GM19328 (cell line): ENCODE data around the gene ZGLP1.
"Not testable (repeated sequence)": the region's sequence is repeated elsewhere in the genome, so short reads cannot be mapped to it uniquely, and the experiment has no call there.

Experiments
- ATAC-seq: cut with Tn5 transposase; IDR thresholded peaks from one replicate; pipeline ENCODE4 v1.9.1; 2021; ENCODE audit warnings: mild to moderate bottlenecking, moderate library complexity; ENCODE audit not compliant: unreplicated experiment

ZGLP1 gene

DNA sequence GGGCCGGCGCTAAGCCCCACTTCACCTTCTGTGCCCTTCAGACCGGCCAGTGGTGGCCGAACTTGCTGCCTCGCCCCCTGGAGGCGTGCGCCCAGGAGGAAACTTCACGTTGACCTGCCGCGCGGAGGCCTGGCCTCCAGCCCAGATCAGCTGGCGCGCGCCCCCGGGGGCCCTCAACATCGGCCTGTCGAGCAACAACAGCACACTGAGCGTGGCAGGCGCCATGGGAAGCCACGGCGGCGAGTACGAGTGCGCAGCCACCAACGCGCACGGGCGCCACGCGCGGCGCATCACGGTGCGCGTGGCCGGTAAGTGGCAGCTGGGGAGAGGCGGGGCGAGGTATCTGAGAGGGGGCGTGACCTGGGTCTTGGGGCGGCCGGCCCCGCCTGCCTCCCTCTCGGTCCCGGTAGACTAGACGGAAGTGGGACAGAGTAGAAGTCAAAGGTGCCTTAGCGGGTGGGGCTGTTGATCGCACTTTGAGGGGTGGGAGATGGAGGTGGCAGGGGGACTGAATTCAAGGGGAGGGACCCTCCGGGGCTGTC lies 14.2 kb downstream of the ZGLP1 start:
- no peak for ATAC-seq

DNA sequence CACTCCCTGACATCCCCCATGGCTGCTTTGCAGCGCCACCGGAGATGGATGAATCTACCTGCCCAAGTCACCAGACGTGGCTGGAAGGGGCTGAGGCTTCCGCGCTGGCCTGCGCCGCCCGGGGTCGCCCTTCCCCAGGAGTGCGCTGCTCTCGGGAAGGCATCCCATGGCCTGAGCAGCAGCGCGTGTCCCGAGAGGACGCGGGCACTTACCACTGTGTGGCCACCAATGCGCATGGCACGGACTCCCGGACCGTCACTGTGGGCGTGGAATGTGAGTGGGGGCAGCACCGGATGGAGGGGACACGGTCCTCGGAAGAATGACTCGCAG lies 15.3 kb downstream of the ZGLP1 start:
- no peak for ATAC-seq

DNA sequence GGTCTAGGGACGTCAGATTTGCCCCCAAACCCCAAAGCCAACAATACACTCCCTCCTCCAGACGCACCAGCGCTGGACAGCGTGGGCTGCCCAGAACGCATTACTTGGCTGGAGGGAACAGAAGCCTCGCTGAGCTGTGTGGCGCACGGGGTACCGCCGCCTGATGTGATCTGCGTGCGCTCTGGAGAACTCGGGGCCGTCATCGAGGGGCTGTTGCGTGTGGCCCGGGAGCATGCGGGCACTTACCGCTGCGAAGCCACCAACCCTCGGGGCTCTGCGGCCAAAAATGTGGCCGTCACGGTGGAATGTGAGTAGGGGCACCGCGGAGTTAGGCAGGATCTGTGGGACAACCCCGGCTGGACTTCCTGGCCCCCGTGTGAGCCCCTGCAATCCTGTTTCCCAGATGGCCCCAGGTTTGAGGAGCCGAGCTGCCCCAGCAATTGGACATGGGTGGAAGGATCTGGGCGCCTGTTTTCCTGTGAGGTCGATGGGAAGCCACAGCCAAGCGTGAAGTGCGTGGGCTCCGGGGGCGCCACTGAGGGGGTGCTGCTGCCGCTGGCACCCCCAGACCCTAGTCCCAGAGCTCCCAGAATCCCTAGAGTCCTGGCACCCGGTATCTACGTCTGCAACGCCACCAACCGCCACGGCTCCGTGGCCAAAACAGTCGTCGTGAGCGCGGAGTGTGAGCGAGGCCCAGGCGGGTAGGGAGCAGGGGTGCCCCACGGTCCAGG lies 15.8 kb downstream of the ZGLP1 start:
- no peak for ATAC-seq

DNA sequence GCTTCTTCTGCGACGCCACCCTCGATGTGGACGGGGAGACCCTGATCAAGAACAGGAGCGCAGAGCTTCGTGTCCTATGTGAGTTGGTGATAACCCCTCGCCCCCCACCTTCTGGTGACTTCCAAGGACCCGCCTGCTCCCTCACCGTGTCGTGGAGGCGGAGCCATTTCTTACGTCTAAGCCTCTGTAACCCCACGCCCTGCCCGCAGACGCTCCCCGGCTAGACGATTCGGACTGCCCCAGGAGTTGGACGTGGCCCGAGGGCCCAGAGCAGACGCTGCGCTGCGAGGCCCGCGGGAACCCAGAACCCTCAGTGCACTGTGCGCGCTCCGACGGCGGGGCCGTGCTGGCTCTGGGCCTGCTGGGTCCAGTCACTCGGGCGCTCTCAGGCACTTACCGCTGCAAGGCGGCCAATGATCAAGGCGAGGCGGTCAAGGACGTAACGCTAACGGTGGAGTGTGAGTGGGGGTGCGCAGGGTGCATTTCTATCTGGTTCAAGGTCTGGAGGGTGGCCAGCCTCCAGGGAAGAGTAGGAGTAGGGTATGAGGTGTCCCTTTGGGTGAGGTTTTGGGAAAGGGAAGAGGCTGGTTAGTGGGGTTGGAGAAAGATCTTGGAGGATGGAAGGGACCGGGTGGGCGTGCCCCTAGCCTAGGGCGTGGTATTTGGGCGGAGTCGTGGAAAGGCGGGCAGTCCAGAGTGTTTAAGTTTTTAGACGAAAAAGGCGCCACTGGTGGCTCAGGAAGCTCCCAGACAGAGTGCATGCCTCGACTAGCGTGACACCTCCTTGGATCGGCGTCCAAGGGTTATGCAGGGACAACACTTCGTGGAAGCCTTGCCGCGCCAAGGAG lies 16.6 kb downstream of the ZGLP1 start:
- no peak for ATAC-seq

DNA sequence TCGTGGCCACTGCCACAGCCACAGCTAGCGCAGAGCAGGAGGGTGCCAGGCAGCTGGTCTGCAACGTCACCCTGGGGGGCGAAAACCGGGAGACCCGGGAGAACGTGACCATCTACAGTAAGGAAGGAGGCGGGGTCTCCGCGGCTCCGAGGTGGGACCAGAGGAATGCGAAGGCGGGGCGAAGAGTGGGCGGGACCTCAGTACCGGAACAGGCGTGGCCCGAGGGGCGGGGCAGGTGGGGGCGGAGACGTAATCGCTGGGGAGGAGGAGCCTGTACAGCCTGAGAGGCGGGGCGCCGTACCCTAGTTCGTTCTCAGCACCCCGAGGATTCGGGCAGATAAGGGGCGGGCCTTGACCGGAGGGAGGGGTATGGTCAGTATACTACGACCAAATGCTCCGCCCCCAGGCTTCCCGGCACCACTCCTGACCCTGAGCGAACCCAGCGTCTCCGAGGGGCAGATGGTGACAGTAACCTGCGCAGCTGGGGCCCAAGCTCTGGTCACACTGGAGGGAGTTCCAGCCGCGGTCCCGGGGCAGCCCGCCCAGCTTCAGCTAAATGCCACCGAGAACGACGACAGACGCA lies 17.3 kb downstream of the ZGLP1 start:
- ATAC-seq: peak; percentile 50

DNA sequence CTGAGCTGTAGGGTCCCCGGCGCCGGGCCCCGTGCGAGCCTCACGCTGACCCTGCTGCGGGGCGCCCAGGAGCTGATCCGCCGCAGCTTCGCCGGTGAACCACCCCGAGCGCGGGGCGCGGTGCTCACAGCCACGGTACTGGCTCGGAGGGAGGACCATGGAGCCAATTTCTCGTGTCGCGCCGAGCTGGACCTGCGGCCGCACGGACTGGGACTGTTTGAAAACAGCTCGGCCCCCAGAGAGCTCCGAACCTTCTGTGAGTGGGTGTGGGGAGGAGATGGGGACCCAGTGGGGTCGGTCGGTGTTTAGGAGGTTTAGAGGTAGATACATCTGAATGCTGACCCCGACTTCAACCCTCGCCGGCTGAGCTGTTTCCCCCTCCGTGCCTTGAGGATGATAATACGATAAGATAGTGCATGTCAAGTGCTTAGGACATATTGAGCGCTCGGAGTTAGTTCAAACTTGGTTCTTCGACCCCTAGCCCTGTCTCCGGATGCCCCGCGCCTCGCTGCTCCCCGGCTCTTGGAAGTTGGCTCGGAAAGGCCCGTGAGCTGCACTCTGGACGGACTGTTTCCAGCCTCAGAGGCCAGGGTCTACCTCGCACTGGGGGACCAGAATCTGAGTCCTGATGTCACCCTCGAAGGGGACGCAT lies 17.9 kb downstream of the ZGLP1 start:
- ATAC-seq: no peak

DNA sequence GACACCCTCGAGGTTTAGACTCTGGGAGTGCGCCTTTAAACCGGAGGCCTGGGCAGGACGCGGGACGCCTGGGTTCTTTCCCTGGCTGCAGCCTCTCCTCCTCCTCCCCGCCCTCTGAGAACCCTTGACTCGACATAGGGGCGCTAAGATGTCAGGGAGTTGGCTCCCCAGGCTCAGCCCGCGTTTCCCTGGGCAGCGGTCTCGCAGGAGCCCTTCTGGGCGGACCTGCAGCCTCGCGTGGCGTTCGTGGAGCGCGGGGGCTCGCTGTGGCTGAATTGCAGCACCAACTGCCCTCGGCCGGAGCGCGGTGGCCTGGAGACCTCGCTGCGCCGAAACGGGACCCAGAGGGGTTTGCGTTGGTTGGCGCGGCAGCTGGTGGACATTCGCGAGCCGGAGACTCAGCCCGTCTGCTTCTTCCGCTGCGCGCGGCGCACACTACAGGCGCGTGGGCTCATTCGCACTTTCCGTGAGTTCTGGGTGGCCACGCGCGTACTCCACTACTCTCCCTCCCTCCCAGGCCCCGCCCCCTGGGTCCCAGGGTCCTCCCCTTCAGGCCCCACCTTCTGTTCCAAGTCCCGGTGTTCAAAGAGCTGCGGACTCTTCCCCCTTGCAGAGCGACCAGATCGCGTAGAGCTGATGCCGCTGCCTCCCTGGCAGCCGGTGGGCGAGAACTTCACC lies 18.6 kb downstream of the ZGLP1 start:
- no peak for ATAC-seq

DNA sequence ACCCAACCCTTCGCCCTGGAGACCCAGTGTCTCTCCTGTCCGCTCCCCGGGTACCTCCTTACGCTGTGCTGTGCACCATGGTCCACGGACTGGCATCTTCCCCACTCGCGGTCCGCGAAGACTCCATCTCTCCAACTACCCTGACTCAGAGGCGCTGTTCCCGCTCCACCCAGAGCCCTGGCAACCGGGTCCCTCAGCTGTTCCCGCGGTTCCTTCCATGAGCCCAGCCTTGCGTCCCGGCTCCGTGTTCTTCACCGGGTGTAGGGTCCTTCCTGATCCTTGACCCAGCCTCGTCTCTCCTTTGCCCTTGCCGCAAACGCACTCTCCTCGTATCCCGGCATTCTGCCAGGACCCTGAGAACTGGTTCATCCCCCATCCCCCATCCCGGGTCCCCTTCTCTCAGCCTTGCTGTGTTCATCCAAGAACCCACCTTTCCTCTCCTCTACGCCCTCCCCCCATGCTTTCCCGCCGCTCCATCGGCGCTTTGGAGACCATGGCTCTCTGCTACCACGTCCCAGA lies 19.2 kb downstream of the ZGLP1 start:
- ATAC-seq: no peak

DNA sequence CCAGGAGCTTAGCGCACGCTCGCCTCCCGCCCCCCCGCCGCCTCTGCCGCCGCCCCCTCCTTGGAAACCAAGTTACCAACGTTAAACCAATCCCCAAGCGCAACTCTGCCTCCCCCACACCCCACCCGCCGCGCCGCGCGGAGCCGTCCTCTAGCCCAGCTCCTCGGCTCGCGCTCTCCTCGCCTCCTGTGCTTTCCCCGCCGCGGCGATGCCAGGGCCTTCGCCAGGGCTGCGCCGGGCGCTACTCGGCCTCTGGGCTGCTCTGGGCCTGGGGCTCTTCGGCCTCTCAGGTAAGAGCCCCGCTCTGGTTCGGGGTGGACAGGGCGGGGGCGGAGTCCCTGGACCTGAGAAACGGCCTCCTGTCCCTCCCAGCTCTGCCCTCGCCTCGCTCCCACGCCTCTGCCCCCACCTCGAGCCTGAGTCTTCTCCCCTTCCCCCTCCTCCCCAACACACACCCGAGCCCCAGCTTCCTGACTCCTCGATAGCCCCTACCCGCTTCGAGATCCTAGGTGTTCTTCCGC lies 19.7 kb downstream of the ZGLP1 start, which contains the start of gene ICAM5:
Gene ICAM5 (plus strand): TSS at position 117 of the 521 bp plus-strand sequence. CDS start 92 bp downstream, at position 209.
- ATAC-seq: no peak

DNA sequence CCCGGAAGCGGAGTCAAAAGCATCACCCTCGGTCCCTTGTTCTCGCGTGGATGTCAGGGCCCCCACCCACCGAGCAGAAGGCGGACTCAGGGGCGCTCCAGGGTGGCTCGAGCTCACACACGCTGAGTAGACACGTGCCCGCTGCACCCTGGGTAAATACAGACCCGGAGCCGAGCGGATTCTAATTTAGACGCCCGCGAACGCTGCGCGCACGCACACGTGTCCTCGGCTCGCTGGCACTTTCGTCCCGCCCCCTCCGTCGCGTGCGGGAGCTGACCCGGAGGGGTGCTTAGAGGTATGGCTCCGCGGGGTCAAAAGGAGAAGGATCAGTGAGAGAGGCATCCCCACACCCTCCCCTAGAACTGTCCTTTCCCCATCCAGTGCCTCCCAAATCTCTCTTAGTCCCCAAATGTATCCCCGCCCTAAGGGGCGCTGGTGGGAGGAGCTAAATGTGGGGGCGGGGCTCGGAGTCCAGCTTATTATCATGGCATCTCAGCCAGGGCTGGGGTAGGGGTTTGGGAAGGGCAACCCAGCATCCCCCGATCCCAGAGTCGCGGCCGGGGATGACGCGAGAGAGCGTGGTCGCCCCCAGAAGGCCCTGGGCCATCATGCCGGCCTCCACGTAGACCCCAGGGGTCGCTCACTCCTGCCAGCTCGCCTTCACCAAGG lies 20.3 kb downstream of the ZGLP1 start:
- no peak for ATAC-seq

DNA sequence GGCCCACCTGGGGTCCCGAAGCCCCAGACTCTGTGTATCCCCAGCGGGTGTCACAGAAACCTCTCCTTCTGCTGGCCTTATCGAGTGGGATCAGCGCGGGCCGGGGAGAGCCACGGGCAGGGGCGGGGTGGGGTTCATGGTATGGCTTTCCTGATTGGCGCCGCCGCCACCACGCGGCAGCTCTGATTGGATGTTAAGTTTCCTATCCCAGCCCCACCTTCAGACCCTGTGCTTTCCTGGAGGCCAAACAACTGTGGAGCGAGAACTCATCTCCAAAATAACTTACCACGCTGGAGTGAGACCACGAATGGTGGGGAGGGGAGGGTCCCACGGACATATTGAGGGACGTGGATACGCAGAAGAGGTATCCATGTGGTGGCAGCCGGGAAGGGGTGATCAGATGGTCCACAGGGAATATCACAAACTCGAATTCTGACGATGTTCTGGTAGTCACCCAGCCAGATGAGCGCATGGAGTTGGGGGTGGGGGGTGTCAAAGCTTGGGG lies 20.9 kb downstream of the ZGLP1 start:
- ATAC-seq: no peak

DNA sequence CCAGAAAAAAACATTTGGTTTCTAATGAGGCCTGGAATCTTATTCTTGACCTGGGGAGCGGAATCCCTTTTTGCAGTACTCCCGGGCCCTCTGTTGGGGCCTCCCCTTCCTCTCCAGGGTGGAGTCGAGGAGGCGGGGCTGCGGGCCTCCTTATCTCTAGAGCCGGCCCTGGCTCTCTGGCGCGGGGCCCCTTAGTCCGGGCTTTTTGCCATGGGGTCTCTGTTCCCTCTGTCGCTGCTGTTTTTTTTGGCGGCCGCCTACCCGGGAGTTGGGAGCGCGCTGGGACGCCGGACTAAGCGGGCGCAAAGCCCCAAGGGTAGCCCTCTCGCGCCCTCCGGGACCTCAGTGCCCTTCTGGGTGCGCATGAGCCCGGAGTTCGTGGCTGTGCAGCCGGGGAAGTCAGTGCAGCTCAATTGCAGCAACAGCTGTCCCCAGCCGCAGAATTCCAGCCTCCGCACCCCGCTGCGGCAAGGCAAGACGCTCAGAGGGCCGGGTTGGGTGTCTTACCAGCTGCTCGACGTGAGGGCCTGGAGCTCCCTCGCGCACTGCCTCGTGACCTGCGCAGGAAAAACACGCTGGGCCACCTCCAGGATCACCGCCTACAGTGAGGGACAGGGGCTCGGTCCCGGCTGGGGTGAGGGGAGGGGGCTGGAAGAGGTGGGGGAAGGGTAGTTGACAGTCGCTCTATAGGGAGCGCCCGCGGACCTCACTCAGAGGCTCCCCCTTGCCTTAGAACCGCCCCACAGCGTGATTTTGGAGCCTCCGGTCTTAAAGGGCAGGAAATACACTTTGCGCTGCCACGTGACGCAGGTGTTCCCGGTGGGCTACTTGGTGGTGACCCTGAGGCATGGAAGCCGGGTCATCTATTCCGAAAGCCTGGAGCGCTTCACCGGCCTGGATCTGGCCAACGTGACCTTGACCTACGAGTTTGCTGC lies 22.5 kb downstream of the ZGLP1 start, which contains the start of gene ICAM4:
Gene ICAM4 (plus strand): TSS at position 153 of the 935 bp plus-strand sequence. CDS start 58 bp downstream, at position 211.
- ATAC-seq: no peak

DNA sequence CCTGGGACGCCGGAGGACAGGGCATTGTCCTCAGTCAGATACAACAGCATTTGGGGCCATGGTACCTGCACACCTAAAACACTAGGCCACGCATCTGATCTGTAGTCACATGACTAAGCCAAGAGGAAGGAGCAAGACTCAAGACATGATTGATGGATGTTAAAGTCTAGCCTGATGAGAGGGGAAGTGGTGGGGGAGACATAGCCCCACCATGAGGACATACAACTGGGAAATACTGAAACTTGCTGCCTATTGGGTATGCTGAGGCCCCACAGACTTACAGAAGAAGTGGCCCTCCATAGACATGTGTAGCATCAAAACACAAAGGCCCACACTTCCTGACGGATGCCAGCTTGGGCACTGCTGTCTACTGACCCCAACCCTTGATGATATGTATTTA lies 24.2 kb downstream of the ZGLP1 start:
- no peak for ATAC-seq

DNA sequence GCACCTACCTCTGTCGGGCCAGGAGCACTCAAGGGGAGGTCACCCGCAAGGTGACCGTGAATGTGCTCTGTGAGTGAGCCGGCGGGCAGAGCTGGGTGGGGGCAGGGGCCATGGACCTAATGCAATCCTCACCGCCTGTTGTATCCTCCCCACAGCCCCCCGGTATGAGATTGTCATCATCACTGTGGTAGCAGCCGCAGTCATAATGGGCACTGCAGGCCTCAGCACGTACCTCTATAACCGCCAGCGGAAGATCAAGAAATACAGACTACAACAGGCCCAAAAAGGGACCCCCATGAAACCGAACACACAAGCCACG lies 24.7 kb downstream of the ZGLP1 start:
- no peak for ATAC-seq

DNA sequence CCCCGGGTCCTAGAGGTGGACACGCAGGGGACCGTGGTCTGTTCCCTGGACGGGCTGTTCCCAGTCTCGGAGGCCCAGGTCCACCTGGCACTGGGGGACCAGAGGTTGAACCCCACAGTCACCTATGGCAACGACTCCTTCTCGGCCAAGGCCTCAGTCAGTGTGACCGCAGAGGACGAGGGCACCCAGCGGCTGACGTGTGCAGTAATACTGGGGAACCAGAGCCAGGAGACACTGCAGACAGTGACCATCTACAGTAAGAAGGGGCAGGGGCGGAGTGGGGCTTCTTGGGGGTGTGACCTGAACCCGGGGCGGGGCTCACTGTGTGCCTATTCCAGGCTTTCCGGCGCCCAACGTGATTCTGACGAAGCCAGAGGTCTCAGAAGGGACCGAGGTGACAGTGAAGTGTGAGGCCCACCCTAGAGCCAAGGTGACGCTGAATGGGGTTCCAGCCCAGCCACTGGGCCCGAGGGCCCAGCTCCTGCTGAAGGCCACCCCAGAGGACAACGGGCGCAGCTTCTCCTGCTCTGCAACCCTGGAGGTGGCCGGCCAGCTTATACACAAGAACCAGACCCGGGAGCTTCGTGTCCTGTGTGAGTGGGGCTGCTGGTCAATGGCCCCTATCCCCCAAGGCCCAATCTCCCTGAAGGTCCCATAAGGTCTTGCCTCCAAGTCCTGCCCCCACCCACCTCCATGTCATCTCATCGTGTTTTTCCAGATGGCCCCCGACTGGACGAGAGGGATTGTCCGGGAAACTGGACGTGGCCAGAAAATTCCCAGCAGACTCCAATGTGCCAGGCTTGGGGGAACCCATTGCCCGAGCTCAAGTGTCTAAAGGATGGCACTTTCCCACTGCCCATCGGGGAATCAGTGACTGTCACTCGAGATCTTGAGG lies 25.3 kb downstream of the ZGLP1 start:
- ATAC-seq: no peak

DNA sequence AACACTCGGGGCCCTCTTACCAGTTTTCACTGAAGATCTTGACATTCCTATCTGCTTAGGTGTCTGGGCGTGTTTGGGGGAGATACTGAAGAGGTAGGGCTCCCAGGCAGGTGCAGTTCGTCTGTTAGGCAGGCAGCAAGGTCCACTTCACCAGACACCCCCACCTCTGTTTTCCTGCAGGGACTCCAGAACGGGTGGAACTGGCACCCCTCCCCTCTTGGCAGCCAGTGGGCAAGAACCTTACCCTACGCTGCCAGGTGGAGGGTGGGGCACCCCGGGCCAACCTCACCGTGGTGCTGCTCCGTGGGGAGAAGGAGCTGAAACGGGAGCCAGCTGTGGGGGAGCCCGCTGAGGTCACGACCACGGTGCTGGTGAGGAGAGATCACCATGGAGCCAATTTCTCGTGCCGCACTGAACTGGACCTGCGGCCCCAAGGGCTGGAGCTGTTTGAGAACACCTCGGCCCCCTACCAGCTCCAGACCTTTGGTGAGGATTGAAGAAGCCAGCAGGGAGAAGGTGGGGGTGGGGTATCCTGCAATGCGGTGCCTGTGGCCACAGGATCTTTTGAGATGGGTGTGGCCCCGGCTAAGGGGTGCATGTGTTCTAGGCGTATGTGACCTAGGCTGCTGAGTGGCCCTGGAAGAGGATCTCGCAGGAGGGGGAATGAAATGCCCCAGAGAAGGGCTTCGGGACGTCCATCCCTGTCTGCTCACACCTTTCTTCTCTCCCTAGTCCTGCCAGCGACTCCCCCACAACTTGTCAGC lies 26.1 kb downstream of the ZGLP1 start:
- ATAC-seq: no peak

DNA sequence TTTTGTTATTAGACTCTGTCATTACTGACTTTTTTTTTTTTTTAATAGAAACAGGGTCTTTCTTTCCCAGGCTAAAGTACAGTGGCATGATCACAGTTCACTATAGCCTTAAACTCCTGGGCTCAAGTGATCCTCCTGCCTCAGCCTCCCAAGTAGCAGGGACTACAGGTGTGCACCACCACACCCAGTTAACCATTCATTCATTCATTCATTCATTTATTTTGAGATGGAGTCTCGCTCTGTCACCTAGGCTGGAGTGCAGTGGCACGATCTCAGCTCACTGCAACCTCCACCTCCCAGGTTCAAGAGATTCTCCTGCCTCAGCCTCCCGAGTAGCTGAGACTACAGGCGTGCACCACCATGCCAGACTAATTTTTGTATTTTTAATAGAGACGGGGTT lies 27.6 kb downstream of the ZGLP1 start:
- ATAC-seq: not testable (repeated sequence)
